Stimulated activated naive CD8-positive, alpha-beta T cell treated with anti-CD3 and anti-CD28 coated beads, Interleukin-15, amount 100 ng/mL, for 72 hours (primary cell): ENCODE results near the gene LARP4B.
"Not testable (repeated sequence)": the region's sequence is repeated elsewhere in the genome, so short reads cannot be mapped to it uniquely, and the experiment has no call there.

Experiments
- ATAC-seq: fragments of 150-1000 bp; cut with Tn5 transposase; 2 replicates; pipeline ENCODE4 v1.10.0; 2021; ENCODE audit warnings: mild to moderate bottlenecking, moderate library complexity
- DNase-seq, 2 donors: peaks; one replicate each; pipeline ENCODE4 v3.0.0; 2021 to 2022
- H3K27ac Mint-ChIP-seq, 2 donors: one replicate each; pipeline ENCODE4 v1.8.0; 2022; ENCODE audit warnings: mild to moderate bottlenecking in 2 of 2, mixed read lengths in 2 of 2, moderate library complexity in 2 of 2
- H3K27me3 Mint-ChIP-seq: one replicate; pipeline ENCODE4 v1.8.0; 2022; ENCODE audit warnings: mixed read lengths
- H3K4me1 Mint-ChIP-seq: one replicate; pipeline ENCODE4 v1.8.0; 2022; ENCODE audit warnings: mild to moderate bottlenecking, mixed read lengths
- H3K4me3 Mint-ChIP-seq, 2 donors: one replicate each; pipeline ENCODE4 v1.8.0; 2022; ENCODE audit warnings: mild to moderate bottlenecking in 2 of 2, mixed read lengths in 2 of 2, moderate library complexity in 1 of 2
- H3K9me3 Mint-ChIP-seq, 2 donors: one replicate each; pipeline ENCODE4 v1.8.0; 2022; ENCODE audit warnings: mixed read lengths in 2 of 2

Gene LARP4B

DNA sequence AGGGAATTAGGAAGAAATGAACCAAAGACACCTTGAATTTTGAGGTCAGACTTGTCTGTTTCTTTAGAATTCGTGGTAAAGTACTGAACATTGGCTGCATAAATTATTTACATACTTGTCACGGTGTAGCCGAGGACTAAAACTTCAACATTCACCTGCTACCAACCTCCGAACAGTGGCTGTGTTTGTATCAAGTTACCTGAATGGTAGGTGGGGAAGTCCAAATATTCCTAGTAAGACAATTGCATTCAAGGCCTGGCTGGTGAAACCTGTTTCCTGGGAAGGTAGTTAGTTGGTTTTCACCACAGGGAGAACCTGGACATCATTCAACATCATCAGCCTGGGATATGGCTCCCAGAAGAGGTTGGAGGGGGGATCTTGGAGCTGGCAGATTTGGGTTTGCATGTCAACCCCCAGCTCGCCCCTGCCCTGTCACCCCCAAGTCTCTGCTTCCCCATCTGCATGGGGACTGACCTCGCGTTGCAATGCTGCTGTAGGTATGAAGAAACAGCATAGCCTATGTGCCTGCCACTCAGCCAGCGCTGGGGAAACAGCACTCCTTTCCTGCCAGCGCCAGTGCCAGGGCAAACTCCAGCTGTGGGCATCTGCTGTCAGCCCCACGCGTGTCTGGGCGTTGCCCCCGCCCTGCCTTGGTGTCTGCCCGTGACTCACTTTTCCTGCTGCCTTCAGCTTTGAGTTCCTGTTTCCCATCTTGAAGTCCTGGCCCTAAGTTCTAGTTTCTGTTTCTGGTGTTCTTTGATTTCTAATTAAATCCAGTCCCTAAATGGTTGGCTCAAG, 12.7 kb upstream of the LARP4B start:
- Mint-ChIP-seq H3K27ac (peak overlapping the region in 1 of 2 donors; percentile 78), H3K4me1 (peaks cover 56% of the 10 kb centered on the region), H3K4me3 (peak overlapping the region; percentile 19 to 45), H3K27me3 (no peaks in the 10 kb centered on the region), H3K9me3 (peaks cover 0 to 7% of the 10 kb centered on the region in 2 donors)
- ATAC-seq (peak; percentile 44), DNase-seq (no peak)

DNA sequence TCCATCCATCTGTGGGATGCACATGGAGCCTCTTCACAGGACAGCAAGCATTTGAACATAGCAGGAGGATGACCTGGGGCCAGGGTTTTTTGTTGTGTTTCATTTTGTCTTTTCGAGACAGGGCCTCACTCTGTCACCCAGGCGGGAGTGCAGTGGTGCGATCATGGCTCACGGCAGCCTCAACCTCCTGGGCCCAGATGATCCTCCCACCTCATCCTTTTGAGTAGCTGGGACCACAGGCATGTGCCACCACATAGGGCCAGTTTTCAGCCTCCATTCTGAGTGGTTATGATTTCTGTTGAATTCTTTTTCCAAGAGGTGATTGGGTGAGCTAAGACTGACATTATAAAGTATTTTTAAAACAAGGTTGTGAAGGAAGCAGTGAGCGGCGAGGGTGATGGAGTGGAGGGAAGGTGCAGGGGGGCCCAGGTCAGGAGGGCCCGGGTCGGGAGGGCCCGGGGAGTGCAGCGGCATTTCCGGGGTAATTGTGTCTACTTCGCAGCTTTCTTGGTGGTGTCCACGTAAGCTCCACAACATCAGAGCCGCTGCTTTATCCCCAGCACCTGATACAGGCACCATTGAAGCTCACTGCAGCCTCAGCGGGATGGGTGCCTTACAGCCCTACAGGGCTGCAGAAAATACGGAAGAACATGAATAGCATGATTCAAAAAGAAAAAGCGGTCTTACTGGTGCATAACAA, 12.0 kb upstream of the LARP4B start:
- Mint-ChIP-seq H3K27ac (peak overlapping the region; percentile 61 to 67), H3K4me1 (peaks cover 64% of the 10 kb centered on the region), H3K9me3 (peaks cover 0 to 7% of the 10 kb centered on the region in 2 donors), H3K27me3 (no peaks in the 10 kb centered on the region), H3K4me3 (peak overlapping the region in 1 of 2 donors; percentile 45)
- DNase-seq (no peak), ATAC-seq (no peak)

DNA sequence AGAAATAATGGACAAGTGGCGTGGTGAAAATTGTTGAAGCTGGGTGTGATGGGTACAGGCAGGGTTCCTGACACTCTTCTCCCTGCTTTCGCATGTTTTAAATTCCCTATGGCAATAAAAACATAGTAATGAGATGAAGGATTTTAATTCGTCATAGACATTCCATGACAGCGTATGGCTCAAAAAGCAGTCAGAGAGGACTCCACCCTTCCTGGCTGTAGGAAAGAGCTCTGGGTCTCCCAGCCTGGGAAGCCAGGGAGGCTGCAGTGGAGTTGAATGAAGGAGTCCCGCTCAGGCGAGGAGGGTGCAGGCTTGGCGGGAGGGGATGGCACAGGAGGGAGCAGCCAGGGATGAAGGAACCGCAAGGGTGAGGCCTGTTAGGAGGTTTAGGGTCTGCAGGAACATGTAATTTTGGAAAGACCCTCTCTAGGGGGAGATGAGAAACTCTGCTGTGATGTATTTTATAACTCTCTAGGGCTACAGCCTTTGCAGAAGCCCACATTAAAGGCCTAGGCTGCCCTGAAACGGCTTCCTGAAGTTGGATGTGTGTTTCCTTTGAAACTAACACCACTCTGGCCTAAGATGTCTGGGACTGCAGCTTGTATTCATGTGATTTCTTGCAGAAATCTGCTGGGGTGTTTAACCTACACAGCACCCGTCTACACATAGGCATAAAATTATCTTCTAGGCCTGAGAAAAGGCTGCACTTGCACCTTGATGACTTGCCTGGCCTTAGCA, 7.6 kb upstream of the LARP4B start:
- H3K27ac Mint-ChIP-seq: peak overlapping the region; percentile 79 to 91
- no peak for ATAC-seq
- H3K4me1 Mint-ChIP-seq: peaks cover 48% of the 10 kb centered on the region
- H3K9me3 Mint-ChIP-seq: peaks cover 0 to 7% of the 10 kb centered on the region in 2 donors
- H3K4me3 Mint-ChIP-seq: peak overlapping the region; percentile 41 to 48
- H3K27me3 Mint-ChIP-seq: no peaks in the 10 kb centered on the region
- no peak for DNase-seq

DNA sequence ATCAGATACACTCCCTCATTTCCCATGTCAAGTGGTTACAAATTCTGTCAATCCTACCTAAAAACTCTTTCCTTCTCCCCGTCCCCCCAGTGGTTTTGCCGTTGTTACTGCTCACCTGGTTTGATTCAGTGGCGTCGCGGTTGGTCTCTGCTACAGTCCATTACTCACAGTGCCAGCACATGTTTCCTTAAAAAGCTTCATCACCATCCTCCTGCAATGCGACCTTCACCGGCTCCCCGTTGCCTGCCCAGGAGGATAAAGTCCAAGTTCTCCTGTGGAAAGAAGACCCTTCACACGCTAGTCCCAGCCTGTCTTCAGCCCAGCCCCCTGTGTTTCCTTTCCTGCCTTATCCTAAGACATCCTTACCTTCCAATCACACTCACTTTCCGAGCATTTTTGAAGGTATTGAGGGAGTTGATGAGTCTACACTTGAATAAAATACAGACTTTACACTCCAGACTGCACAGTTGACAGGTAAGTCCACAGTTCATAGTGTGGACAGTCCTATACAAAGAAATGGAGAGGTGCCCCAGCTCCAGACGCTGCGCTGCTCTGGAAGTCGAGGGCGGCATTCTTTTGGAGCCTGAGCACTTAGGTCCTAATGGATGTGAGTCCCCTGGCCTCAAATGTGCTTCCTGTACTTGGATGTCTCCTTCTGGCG, 3.4 kb upstream of the LARP4B start:
- Mint-ChIP-seq H3K4me1 (peaks cover 24% of the 10 kb centered on the region), H3K27ac (no peak overlapping the region), H3K9me3 (no peaks in the 10 kb centered on the region), H3K4me3 (no peak overlapping the region), H3K27me3 (no peaks in the 10 kb centered on the region)
- DNase-seq (no peak), ATAC-seq (no peak)

DNA sequence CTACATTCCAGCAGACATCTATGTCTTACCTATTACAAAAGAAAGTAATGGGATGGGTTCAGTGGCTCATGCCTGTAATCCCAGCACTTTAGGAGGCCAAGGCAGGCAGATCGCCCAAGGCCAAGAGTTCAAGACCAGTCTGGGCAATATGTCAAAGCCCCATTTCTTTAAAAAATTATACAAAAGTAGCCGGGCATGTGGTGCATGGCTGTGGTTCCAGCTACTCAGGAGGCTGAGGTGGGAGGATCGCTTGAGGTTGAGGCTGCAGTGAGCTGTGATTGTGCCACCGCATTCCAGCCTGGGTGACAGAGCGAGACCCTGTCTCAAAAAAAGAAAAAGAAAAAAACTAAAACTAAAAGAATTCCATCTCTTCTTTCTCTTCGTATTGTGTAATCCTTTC, 2.7 kb upstream of the LARP4B start:
- not testable (repeated sequence) for DNase-seq, H3K4me3 Mint-ChIP-seq, H3K27me3 Mint-ChIP-seq, H3K9me3 Mint-ChIP-seq, ATAC-seq
- Mint-ChIP-seq H3K4me1 (peaks cover 25% of the 10 kb centered on the region), H3K27ac (peak overlapping the region; percentile 21 to 83)

DNA sequence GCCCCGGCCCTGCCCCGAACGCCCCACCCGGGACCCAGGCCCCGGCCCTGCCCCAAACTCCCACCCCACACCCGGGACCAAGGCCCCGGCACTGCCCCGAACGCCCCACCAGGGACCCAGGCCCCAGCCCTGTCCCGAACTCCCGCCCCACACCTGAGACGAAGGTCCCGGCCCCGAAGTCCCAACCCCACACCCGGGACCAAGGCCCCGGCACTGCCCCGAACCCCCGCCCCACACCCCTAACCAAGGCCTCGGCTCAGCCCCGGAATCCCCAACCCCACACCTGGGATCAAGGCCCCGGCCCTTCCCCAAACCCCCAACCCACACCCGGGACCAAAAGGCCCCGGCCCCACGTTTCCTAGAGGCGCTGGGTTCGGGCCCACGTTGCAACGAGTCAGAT, 1.1 kb upstream of the LARP4B start:
- Mint-ChIP-seq H3K27me3 (no peaks in the 10 kb centered on the region), H3K9me3 (no peaks in the 10 kb centered on the region), H3K4me1 (peaks cover 29% of the 10 kb centered on the region), H3K4me3 (peak overlapping the region; percentile 70 to 79), H3K27ac (peak overlapping the region; percentile 97 to 98)
- DNase-seq: no peak
- peak; percentile 16 for ATAC-seq

DNA sequence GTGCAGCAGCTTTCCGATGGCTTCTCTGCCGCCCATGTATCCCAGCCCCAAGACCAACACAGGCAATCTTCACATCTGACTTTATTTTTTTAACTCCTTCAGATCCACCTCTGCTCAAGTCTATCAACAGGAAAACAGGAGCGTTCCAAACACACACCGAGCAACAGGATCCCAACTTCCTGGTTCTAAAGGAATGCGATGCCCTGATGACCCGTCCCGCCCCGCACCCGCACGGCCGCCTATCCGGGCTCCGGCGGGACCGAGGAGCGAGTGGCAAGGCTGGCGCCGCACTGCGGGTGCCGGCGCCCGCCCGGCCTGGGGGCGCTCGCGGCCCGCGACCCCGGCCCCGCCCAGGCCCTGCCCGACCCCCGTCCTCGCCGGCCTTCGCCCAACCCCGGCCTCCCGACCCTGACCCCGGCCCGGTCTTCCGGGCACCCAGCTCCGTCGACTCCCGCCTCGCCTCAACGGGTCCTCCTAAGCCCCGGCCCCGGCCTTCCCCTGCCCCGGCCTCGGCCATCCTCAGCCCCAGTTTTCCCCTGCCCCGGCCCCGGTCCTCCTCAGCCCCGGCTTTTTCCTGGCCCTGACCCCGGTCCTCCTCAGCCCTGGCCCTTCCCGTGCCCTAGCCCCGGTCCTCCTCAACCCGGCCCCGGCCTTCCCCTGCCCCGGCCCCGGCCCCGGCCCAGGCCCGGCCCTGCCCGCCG, 730 bp downstream of the LARP4B start:
- no peaks in the 10 kb centered on the region for H3K27me3 Mint-ChIP-seq
- peak overlapping the region; percentile 90 to 95 for H3K4me3 Mint-ChIP-seq
- ATAC-seq: peak; percentile 3
- H3K9me3 Mint-ChIP-seq: no peaks in the 10 kb centered on the region
- peak overlapping the region; percentile 95 to 98 for H3K27ac Mint-ChIP-seq
- peak; percentile 31 to 48 for DNase-seq
- H3K4me1 Mint-ChIP-seq: peaks cover 44% of the 10 kb centered on the region

DNA sequence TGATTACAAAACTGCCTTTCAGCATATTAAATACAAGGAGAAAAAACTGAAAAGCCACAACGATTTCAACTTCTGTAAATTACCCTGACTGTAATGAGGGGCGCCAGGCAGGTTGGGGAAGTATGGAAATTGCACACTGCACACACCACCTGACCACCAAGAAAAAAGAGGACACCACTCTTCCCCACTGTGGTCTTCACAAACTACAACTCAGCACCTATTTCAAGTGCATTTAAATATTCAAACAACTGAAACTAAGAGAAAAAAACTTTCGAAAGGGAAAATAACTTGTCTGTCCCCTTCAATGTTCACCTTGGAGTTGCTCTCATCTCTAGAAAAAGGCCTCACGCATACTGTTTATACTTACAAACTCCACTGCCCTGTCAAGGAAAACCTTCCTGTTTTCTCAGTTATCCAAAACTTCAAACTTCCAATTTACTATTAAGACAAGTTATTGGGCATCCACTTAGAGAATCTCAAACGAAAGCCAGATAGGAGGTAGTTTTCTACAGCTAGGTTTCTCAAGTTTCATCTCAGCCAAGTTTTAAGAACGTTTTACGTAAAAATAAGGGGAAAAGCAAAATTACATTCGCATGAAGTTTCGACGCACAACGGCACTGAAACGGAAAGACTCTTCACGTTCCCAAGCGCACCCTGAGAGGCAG, 1.4 kb downstream of the LARP4B start:
- no peak for ATAC-seq
- Mint-ChIP-seq H3K27me3 (no peaks in the 10 kb centered on the region), H3K4me1 (peaks cover 44% of the 10 kb centered on the region), H3K4me3 (peak overlapping the region; percentile 90 to 95), H3K9me3 (no peaks in the 10 kb centered on the region), H3K27ac (peak overlapping the region; percentile 95 to 98)
- peak in 1 of 2 donors; percentile 22 for DNase-seq

DNA sequence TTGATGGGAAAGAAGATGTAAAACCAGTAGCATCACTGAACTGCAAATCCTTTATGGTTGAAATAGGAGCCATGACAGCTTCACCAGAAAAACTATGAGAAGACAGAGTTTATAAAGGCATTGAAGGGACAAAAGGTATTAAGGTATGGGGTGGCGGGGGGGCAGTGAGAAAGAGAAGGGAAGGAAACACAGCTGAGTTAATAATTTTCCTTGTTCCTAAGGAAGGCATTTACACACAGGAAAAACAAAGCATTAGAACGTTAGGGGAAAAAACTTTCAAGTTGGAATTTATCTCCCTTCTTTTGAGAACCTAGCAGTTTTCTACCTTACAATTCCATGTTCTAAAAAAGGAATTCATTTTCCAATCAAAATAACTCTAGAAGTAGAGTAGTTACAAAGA, 4.4 kb downstream of the LARP4B start:
- no peak overlapping the region for H3K4me3 Mint-ChIP-seq
- no peaks in the 10 kb centered on the region for H3K9me3 Mint-ChIP-seq
- DNase-seq (no peak), ATAC-seq (no peak)
- H3K4me1 Mint-ChIP-seq: peaks cover 64% of the 10 kb centered on the region
- no peak overlapping the region for H3K27ac Mint-ChIP-seq
- no peaks in the 10 kb centered on the region for H3K27me3 Mint-ChIP-seq

DNA sequence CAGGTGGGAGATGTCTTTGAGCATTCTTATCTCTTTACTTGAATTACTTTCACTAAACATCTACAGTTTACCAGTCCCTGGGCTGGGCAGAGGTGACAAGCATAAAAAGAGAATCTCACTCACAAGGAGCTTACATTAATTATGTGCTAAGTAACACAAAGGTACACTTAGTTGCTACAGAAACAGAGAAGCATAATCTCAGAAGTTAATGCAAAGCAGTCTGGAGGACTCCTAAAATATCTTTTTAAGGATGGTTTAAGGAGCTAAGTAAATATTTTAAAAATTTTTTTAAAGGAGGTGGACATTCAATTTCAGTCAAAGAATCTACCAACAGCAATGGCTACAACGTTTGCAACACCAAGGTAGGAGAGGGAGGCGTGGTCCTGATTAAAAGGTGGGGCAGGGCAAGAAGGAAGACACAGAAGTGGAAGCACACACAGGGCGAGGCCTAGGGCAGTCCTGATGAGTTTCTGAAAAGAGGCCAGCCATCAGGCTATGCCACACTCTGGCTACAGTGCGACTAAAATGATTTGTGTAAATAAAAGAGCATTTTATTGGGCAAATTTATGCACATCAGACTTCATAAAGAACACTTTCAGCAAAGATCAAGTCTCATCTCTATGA, 5.3 kb downstream of the LARP4B start:
- Mint-ChIP-seq H3K4me3 (no peak overlapping the region), H3K27ac (peak overlapping the region in 1 of 2 donors; percentile 39), H3K4me1 (peaks cover 74% of the 10 kb centered on the region), H3K9me3 (no peaks in the 10 kb centered on the region), H3K27me3 (no peaks in the 10 kb centered on the region)
- ATAC-seq: no peak
- no peak for DNase-seq

DNA sequence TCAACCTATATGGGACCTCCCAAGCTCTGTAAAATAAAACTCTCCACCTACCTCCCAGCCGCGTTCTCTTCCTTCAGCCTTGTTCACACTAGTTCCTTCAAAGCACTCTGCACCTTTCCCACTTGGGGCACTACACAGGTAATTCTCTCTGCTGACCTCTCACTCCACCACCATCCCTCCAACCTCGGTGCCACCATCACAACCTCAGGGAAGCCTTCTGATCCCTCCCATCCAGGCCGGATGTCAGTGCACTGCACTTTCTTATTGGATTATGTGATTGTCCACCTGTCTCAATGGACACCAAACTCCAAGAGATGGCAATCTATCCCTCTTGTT, 7.0 kb downstream of the LARP4B start:
- H3K4me3 Mint-ChIP-seq: peak overlapping the region in 1 of 2 donors; percentile 23

DNA sequence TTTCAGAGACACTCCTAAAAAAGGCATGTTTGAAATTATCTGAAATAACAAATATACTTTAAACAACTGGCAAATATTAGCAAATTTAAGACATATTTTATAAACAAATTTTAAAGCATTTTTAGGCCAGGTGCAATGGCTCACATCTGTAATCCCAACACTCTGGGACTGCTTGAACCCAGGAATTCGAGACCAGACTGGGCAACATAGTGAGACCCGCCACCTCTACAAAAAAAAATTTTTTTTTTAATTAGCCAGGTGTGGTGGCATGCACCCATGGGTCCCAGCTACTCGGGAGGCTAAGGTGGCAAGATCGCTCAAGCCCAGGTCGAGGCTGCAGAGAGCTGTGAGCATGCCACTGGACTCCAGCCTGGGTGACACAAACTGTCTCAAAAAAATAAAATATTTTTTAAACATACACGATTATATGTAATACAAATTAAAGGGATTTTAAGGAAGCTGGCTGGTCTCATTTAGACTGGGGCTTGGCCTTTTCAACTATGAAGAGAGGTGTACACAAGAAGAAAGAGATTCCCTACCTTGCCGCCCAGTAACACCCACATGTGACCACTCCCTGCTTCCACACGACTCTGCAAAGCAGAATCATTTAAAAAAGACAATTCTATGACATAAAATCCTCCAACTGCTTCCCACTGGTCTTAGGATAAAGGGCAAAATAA, 7.5 kb downstream of the LARP4B start:
- no peaks in the 10 kb centered on the region for H3K9me3 Mint-ChIP-seq
- no peak for ATAC-seq
- peaks cover 60% of the 10 kb centered on the region for H3K4me1 Mint-ChIP-seq
- H3K27me3 Mint-ChIP-seq: no peaks in the 10 kb centered on the region
- DNase-seq: no peak
- H3K4me3 Mint-ChIP-seq: peak overlapping the region in 1 of 2 donors; percentile 23
- peak overlapping the region in 1 of 2 donors; percentile 13 for H3K27ac Mint-ChIP-seq

More for the DNA sequence above, 7.0 kb downstream of the LARP4B start:
- no peak for DNase-seq
- H3K4me1 Mint-ChIP-seq: peaks cover 65% of the 10 kb centered on the region
- no peaks in the 10 kb centered on the region for H3K27me3 Mint-ChIP-seq
- ATAC-seq: no peak
- peak overlapping the region in 1 of 2 donors; percentile 43 for H3K27ac Mint-ChIP-seq
- no peaks in the 10 kb centered on the region for H3K9me3 Mint-ChIP-seq

DNA sequence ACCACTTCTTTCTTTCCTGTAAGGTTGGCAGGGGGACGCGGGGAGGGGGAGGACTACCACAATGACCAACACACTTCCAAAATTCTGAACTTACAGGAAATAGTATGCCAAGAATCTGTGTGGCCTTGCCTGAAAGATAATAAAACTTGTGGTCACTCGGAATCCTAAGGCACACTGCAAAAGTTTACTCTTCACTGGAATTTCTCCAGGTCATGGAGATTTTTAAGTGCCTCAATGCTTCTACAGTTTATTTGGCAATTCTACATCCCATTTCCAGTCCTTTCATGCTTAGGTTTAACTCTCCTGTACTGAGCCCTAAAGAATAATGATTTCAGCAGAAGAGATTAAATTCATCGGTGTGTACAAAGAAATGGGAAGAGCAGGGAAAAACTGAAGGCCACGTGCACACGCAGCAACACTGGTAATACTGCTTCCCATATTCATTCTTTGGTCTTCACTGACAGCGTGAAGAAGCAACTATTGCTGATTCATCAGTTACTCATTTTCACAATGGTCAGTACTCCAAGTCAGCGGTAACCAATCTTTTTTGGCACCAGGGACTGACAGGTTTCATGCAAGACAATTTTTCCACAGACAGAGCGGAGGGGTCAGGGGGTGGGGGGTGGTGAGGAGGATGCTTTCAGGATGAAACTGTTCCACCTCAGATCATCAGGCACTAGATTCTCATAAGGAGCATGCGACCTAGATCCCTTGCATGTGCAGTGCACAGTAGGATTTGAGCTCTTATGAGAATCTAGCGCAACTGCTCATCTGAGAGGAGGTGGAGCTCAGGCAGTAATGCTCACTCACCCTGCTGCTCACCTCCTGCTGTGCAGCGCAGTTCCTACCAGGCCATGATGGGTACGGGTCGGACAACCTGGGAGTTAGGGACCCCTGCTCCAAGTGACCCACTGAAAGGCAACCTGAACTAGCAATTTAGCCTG, 9.8 kb downstream of the LARP4B start:
- H3K9me3 Mint-ChIP-seq: no peaks in the 10 kb centered on the region
- H3K27ac Mint-ChIP-seq: peak overlapping the region in 1 of 2 donors; percentile 40
- no peak overlapping the region for H3K4me3 Mint-ChIP-seq
- H3K27me3 Mint-ChIP-seq: no peaks in the 10 kb centered on the region
- no peak for DNase-seq
- no peak for ATAC-seq
- peaks cover 40% of the 10 kb centered on the region for H3K4me1 Mint-ChIP-seq
